Peyer's patch (tissue), 4 donors: ENCODE measurements around the gene ACTL6B. TPM values are rescaled to one million over a fixed set of nuclear protein-coding genes. Genes with fewer than 3 reads are reported as not detected.
"Not testable (repeated sequence)": the region's sequence is repeated elsewhere in the genome, so short reads cannot be mapped to it uniquely, and the experiment has no call there.

Experiments used
- DNase-seq, 3 donors: peaks; one replicate each; pipeline ENCODE4 v3.0.0-alpha.2; 2017 to 2019
- H3K27ac ChIP-seq, 4 donors: fragments of 200-600 bp; sonication (generic); one replicate each; pipeline ENCODE4 v1.5.1; 2016 to 2019
- H3K27me3 ChIP-seq, 2 donors: fragments of 200-600 bp; sonication (generic); one replicate each; pipeline ENCODE4 v1.5.1; 2019
- H3K36me3 ChIP-seq, 3 donors: fragments of 200-600 bp; sonication (generic); one replicate each; pipeline ENCODE4 v1.5.1; 2016 to 2019
- H3K4me1 ChIP-seq, 4 donors: fragments of 200-600 bp; sonication (generic); one replicate each; pipeline ENCODE4 v1.5.1; 2016 to 2019
- H3K4me3 ChIP-seq, 4 donors: fragments of 200-600 bp; sonication (generic); 1 replicate in 3 of 4; 2 replicates in 1 of 4; pipeline ENCODE4 v1.5.1; 2016 to 2019; ENCODE audit warnings: mild to moderate bottlenecking in 1 of 4
- H3K9me3 ChIP-seq, 4 donors: fragments of 200-600 bp; sonication (generic); one replicate each; pipeline ENCODE4 v1.5.1; 2016 to 2019; ENCODE audit warnings: mild to moderate bottlenecking in 1 of 4
- CTCF ChIP-seq, 6 experiments: fragments of 450-650 bp in 4 of 6; fragments of 200-600 bp in 2 of 6; sonication (generic) in 1 of 6; IDR thresholded peaks; one replicate each; pipeline ENCODE4 v1.5.1; 2017 to 2019; ENCODE audit warnings: antibody characterized with exemption in 6 of 6, mild to moderate bottlenecking in 3 of 6, moderate library complexity in 1 of 6
- POLR2A ChIP-seq, 2 donors: fragments of 450-650 bp; IDR thresholded peaks; one replicate each; pipeline ENCODE4 v1.5.1; 2017; ENCODE audit warnings: antibody characterized with exemption in 2 of 2, mild to moderate bottlenecking in 2 of 2, moderate library complexity in 2 of 2
- total RNA-seq, 4 donors: library from RNA; depleted of rRNA; stranded (reverse); fragments of >200 nt; gene quantifications; one replicate each; pipeline ENCODE4 v1.1.0, GENCODE V29; 2016

Gene ACTL6B
- total RNA-seq = not detected

GRCh38 chr7:100655908-100656674 lies at the start of gene ACTL6B:
ACTL6B (minus strand) TSS chr7:100656448; CDS start chr7:100656354, 94 bp downstream.
- Histone ChIP-seq H3K27ac (no peak within 1 kb of the TSS), H3K4me3 (no peak within 1 kb of the TSS), H3K27me3 (peaks cover 0 to 3% of the 10 kb centered on the region in 2 donors), H3K36me3 (no peaks in the 10 kb centered on the region), H3K9me3 (no peaks in the 10 kb centered on the region), H3K4me1 (peaks cover 0 to 4% (median 0%) of the 10 kb centered on the region in 4 donors)
- peak in 2 of 3 donors; percentile 49 to 62 for DNase-seq
- no peak for TF ChIP-seq CTCF (IDR thresholded peaks at IDR 0.05)
- no peak for TF ChIP-seq POLR2A (IDR thresholded peaks at IDR 0.05)

- Histone ChIP-seq H3K4me1 (peaks cover 0 to 20% (median 5%) of the 10 kb centered on the region in 4 donors), H3K36me3 (peaks cover 0 to 5% (median 0%) of the 10 kb centered on the region in 3 donors)
Observed at GRCh38 chr7:100705320-100705752, 49.1 kb upstream of the ACTL6B start.

GRCh38 chr7:100701089-100701488 lies 44.8 kb upstream of the ACTL6B start:
- not testable (repeated sequence) for H3K4me3 ChIP-seq, H3K36me3 ChIP-seq, DNase-seq, H3K27me3 ChIP-seq, H3K27ac ChIP-seq, H3K4me1 ChIP-seq, H3K9me3 ChIP-seq

More at GRCh38 chr7:100705320-100705752, 49.1 kb upstream of the ACTL6B start:
- Histone ChIP-seq H3K4me3 (peak overlapping the region; percentile 71 to 92 (median 80)), H3K9me3 (no peaks in the 10 kb centered on the region), H3K27ac (peak overlapping the region; percentile 92 to 97 (median 94)), H3K27me3 (no peaks in the 10 kb centered on the region)
- DNase-seq = peak; percentile 73 to 86 (median 85)
- TF ChIP-seq POLR2A (IDR thresholded peaks at IDR 0.05) (no peak), CTCF (IDR thresholded peaks at IDR 0.05) (peak; percentile 80 to 96 (median 90))

GRCh38 chr7:100699018-100699417 lies 42.8 kb upstream of the ACTL6B start:
- TF ChIP-seq CTCF (IDR thresholded peaks at IDR 0.05) (no peak), POLR2A (IDR thresholded peaks at IDR 0.05) (no peak)
- Histone ChIP-seq H3K9me3 (no peaks in the 10 kb centered on the region), H3K36me3 (no peaks in the 10 kb centered on the region), H3K27ac (no peak overlapping the region), H3K4me3 (no peak overlapping the region), H3K4me1 (peaks cover 0 to 2% (median 0%) of the 10 kb centered on the region in 4 donors), H3K27me3 (no peaks in the 10 kb centered on the region)
- no peak for DNase-seq

- Histone ChIP-seq H3K27me3 (no peaks in the 10 kb centered on the region), H3K9me3 (no peaks in the 10 kb centered on the region), H3K36me3 (no peaks in the 10 kb centered on the region), H3K4me1 (peaks cover 0 to 23% (median 20%) of the 10 kb centered on the region in 4 donors), H3K4me3 (no peak overlapping the region), H3K27ac (no peak overlapping the region)
- DNase-seq = no peak
- TF ChIP-seq CTCF (IDR thresholded peaks at IDR 0.05) (no peak), POLR2A (IDR thresholded peaks at IDR 0.05) (no peak)
Observed at GRCh38 chr7:100696123-100696521, 39.9 kb upstream of the ACTL6B start.

- Histone ChIP-seq H3K9me3 (no peaks in the 10 kb centered on the region), H3K4me1 (peaks cover 0 to 40% (median 23%) of the 10 kb centered on the region in 4 donors), H3K4me3 (peak within 1 kb of the TSS; percentile 79 to 100 (median 98)), H3K27ac (peak within 1 kb of the TSS; percentile 65 to 84 (median 75)), H3K36me3 (peaks cover 0 to 4% (median 0%) of the 10 kb centered on the region in 3 donors), H3K27me3 (no peaks in the 10 kb centered on the region)
- peak; percentile 71 to 89 (median 85) for DNase-seq
- TF ChIP-seq CTCF (IDR thresholded peaks at IDR 0.05) (no peak), POLR2A (IDR thresholded peaks at IDR 0.05) (no peak)
Observed at GRCh38 chr7:100694098-100694745, 38.0 kb upstream of the ACTL6B start, which contains the start of gene GIGYF1. GIGYF1 (minus strand) TSS chr7:100694250; CDS start chr7:100688238, 6,012 bp downstream.
